Activated CD4-positive, alpha-beta T cell treated with anti-CD3 and anti-CD28 coated beads for 48 hours (primary cell): Measurements from ENCODE around the gene SCAP.

Experiments used
- DNase-seq: peaks from one replicate; pipeline ENCODE4 v3.0.0-alpha.2; 2020

The SCAP gene

GRCh38 chr3:47412842-47413520 lies 62.8 kb downstream of the SCAP start:
- no peak for DNase-seq

- no peak for DNase-seq
Observed at GRCh38 chr3:47412453-47412756, 63.3 kb downstream of the SCAP start.

- no peak for DNase-seq
Observed at GRCh38 chr3:47411696-47412452, 63.9 kb downstream of the SCAP start.

GRCh38 chr3:47410801-47411646 lies 64.7 kb downstream of the SCAP start:
- DNase-seq = no peak

- no peak for DNase-seq
Observed at GRCh38 chr3:47410417-47410720, 65.4 kb downstream of the SCAP start.

- no peak for DNase-seq
Observed at GRCh38 chr3:47409688-47410416, 65.9 kb downstream of the SCAP start.

GRCh38 chr3:47409284-47409683 lies 66.5 kb downstream of the SCAP start:
- no peak for DNase-seq

GRCh38 chr3:47408839-47409229 lies 66.9 kb downstream of the SCAP start:
- no peak for DNase-seq

- DNase-seq = no peak
Observed at GRCh38 chr3:47407896-47408838, 67.6 kb downstream of the SCAP start.

- DNase-seq = no peak
Observed at GRCh38 chr3:47407237-47407636, 68.5 kb downstream of the SCAP start.

GRCh38 chr3:47406762-47407149 lies 69.0 kb downstream of the SCAP start:
- DNase-seq = no peak

GRCh38 chr3:47405820-47406761 lies 69.7 kb downstream of the SCAP start:
- no peak for DNase-seq

GRCh38 chr3:47404955-47405790 lies 70.6 kb downstream of the SCAP start:
- DNase-seq = no peak

- DNase-seq = no peak
Observed at GRCh38 chr3:47404431-47404876, 71.3 kb downstream of the SCAP start.

GRCh38 chr3:47399531-47400270 lies 76.0 kb downstream of the SCAP start:
- no peak for DNase-seq

- DNase-seq = no peak
Observed at GRCh38 chr3:47399016-47399415, 76.7 kb downstream of the SCAP start.

GRCh38 chr3:47398228-47398627 lies 77.5 kb downstream of the SCAP start:
- no peak for DNase-seq

GRCh38 chr3:47394881-47395280 lies 80.9 kb downstream of the SCAP start:
- DNase-seq = no peak
